ENCODE results near the gene ONECUT1. TPM values are rescaled to one million over a fixed set of nuclear protein-coding genes. Genes with fewer than 3 reads are reported as not detected.

The ONECUT1 gene
- total and polyA plus RNA-seq, 9 donors = 0.28 TPM; not detected in 8

GRCh38 chr15:52762621-52763020 is 27.5 kb downstream of the ONECUT1 start:
- H3K36me3 ChIP-seq = no peaks in the 10 kb centered on the region
- H3K27ac ChIP-seq = no peak overlapping the region
- H3K9me3 ChIP-seq = no peaks in the 10 kb centered on the region
- intact Hi-C loops (cut with DNase I) = no loop called here
- no peak overlapping the region for H3K4me3 ChIP-seq
- DNase-seq = no peak
- H3K4me1 ChIP-seq (ENCODE audit: insufficient read depth) = no peaks in the 10 kb centered on the region
- 67 to 70% (median 69%) methylated on average over 5 of the region's 5 CpGs for WGBS, 3 donors
- TF ChIP-seq, protein P1, sequence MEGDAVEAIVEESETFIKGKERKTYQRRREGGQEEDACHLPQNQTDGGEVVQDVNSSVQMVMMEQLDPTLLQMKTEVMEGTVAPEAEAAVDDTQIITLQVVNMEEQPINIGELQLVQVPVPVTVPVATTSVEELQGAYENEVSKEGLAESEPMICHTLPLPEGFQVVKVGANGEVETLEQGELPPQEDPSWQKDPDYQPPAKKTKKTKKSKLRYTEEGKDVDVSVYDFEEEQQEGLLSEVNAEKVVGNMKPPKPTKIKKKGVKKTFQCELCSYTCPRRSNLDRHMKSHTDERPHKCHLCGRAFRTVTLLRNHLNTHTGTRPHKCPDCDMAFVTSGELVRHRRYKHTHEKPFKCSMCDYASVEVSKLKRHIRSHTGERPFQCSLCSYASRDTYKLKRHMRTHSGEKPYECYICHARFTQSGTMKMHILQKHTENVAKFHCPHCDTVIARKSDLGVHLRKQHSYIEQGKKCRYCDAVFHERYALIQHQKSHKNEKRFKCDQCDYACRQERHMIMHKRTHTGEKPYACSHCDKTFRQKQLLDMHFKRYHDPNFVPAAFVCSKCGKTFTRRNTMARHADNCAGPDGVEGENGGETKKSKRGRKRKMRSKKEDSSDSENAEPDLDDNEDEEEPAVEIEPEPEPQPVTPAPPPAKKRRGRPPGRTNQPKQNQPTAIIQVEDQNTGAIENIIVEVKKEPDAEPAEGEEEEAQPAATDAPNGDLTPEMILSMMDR (IDR thresholded peaks at IDR 0.05) = no peak
- no peak for TF ChIP-seq EP300 (IDR thresholded peaks at IDR 0.05)
- TF ChIP-seq POLR2A (IDR thresholded peaks at IDR 0.05) = no peak
- no peaks in the 10 kb centered on the region for H3K27me3 ChIP-seq

GRCh38 chr15:52760562-52760961 is 29.6 kb downstream of the ONECUT1 start:
- no peak overlapping the region for H3K27ac ChIP-seq
- H3K9me3 ChIP-seq = no peaks in the 10 kb centered on the region
- intact Hi-C loops (cut with DNase I) = no loop called here
- WGBS, 3 donors = 67 to 81% (median 76%) methylated on average over 1 of the region's 1 CpG
- H3K27me3 ChIP-seq = no peaks in the 10 kb centered on the region
- no peaks in the 10 kb centered on the region for H3K36me3 ChIP-seq
- H3K4me1 ChIP-seq (ENCODE audit: insufficient read depth) = no peaks in the 10 kb centered on the region
- no peak for DNase-seq
- TF ChIP-seq, protein P1 (IDR thresholded peaks at IDR 0.05) = no peak
- TF ChIP-seq POLR2A (IDR thresholded peaks at IDR 0.05) (no peak), EP300 (IDR thresholded peaks at IDR 0.05) (no peak)
- no peak overlapping the region for H3K4me3 ChIP-seq

- DNase-seq = no peak
- 86 to 88% (median 87%) methylated on average over 6 of the region's 6 CpGs for WGBS, 3 donors
- Histone ChIP-seq H3K4me3 (no peak overlapping the region), H3K27me3 (no peaks in the 10 kb centered on the region), H3K4me1 (ENCODE audit: insufficient read depth) (no peaks in the 10 kb centered on the region), H3K27ac (no peak overlapping the region), H3K36me3 (no peaks in the 10 kb centered on the region), H3K9me3 (no peaks in the 10 kb centered on the region)
- intact Hi-C loops (cut with DNase I) = no loop called here
- TF ChIP-seq, protein P1 (IDR thresholded peaks at IDR 0.05) = no peak
- TF ChIP-seq POLR2A (IDR thresholded peaks at IDR 0.05) (no peak), EP300 (IDR thresholded peaks at IDR 0.05) (no peak)
These were observed 30.2 kb downstream of the ONECUT1 start for GRCh38 chr15:52759969-52760368.

DNA sequence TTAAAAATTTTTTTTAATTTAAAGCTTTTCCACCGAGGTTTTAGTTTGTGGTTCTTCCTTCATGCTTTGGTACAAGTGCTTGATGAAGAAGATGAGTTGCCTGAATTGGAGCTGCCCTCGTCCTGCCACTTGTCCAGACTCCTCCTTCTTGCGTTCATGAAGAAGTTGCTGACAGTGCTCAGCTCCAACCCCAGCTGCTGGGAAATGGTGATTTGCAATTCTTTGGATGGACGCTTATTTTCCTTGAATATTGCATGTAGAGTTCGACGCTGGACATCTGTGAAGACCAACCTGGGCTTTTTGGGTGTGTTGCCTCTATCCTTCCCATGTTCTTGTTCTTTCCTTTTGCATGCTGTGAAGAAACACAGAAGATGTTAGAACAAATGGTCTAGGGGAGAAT is 32.6 kb downstream of the ONECUT1 start:
- no peaks in the 10 kb centered on the region for H3K27me3 ChIP-seq
- H3K4me3 ChIP-seq = no peak overlapping the region
- 79 to 87% (median 83%) methylated on average over 6 of the region's 6 CpGs for WGBS, 3 donors
- intact Hi-C loops (cut with DNase I) = no loop called here
- H3K9me3 ChIP-seq = no peaks in the 10 kb centered on the region
- DNase-seq = no peak
- TF ChIP-seq POLR2A (IDR thresholded peaks at IDR 0.05) (no peak), EP300 (IDR thresholded peaks at IDR 0.05) (no peak)
- TF ChIP-seq, protein P1 (IDR thresholded peaks at IDR 0.05) = no peak
- no peaks in the 10 kb centered on the region for H3K36me3 ChIP-seq
- no peak overlapping the region for H3K27ac ChIP-seq
- no peaks in the 10 kb centered on the region for H3K4me1 ChIP-seq (ENCODE audit: insufficient read depth)

Data from ovary (tissue), 9 donors.